Glomerular visceral epithelial cell (primary cell): ENCODE results near the gene PLIN5.
"Not testable (repeated sequence)": the region's sequence is repeated elsewhere in the genome, so short reads cannot be mapped to it uniquely, and the experiment has no call there.

ENCODE experiments used
- DNase-seq: peaks from one replicate; pipeline ENCODE4 v3.0.0-alpha.2; 2016; ENCODE audit errors: extremely low spot score

The PLIN5 gene

GRCh38 chr19:4567584-4568071 is 32.6 kb upstream of the PLIN5 start:
- peak; percentile 41 for DNase-seq

GRCh38 chr19:4566402-4567051 is 31.5 kb upstream of the PLIN5 start:
- no peak for DNase-seq

- DNase-seq = not testable (repeated sequence)
These were observed 28.5 kb upstream of the PLIN5 start for GRCh38 chr19:4563562-4563961.

GRCh38 chr19:4562085-4562484 is 27.1 kb upstream of the PLIN5 start:
- DNase-seq = not testable (repeated sequence)

GRCh38 chr19:4559569-4559968 is 24.5 kb upstream of the PLIN5 start, which contains the start of gene SEMA6B:
TSS of gene SEMA6B (minus strand) at chr19:4559684. CDS start at chr19:4558457, 1,227 bp downstream.
- no peak for DNase-seq

GRCh38 chr19:4557971-4558941 is 23.2 kb upstream of the PLIN5 start:
- DNase-seq = peak; percentile 47

- no peak for DNase-seq
These were observed 22.3 kb upstream of the PLIN5 start for GRCh38 chr19:4557144-4557970.

GRCh38 chr19:4556597-4557127 is 21.6 kb upstream of the PLIN5 start:
- DNase-seq = no peak

- DNase-seq = no peak
These were observed 20.9 kb upstream of the PLIN5 start for GRCh38 chr19:4555657-4556561.

GRCh38 chr19:4554717-4555116 is 19.7 kb upstream of the PLIN5 start:
- DNase-seq = no peak

- no peak for DNase-seq
These were observed 18.8 kb upstream of the PLIN5 start for GRCh38 chr19:4553775-4554174.

GRCh38 chr19:4553092-4553695 is 18.2 kb upstream of the PLIN5 start:
- DNase-seq = no peak

GRCh38 chr19:4552525-4552819 is 17.4 kb upstream of the PLIN5 start:
- DNase-seq = no peak

GRCh38 chr19:4550479-4551050 is 15.5 kb upstream of the PLIN5 start:
- DNase-seq = no peak

GRCh38 chr19:4550018-4550417 is 15.0 kb upstream of the PLIN5 start:
- no peak for DNase-seq

GRCh38 chr19:4548238-4548584 is 13.2 kb upstream of the PLIN5 start:
- DNase-seq = no peak

- no peak for DNase-seq
These were observed 12.5 kb upstream of the PLIN5 start for GRCh38 chr19:4547303-4548237.

- DNase-seq = no peak
These were observed 9.0 kb upstream of the PLIN5 start for GRCh38 chr19:4543842-4544647.
